AG04450 (cell line): ENCODE data around the gene KDM1B. TPM values are rescaled to one million over a fixed set of nuclear protein-coding genes. Genes with fewer than 3 reads are reported as not detected.
A peak's percentile ranks its signal among the peaks of the same experiment; 100 is the strongest.
"Not testable (repeated sequence)": the region's sequence is repeated elsewhere in the genome, so short reads cannot be mapped to it uniquely, and the experiment has no call there.

ENCODE experiments used
- CTCF ChIA-PET: fragments of 300-600, 350-600 bp; formaldehyde crosslinking; extraction: SDS; loops from one replicate; lab custom pipeline; 2022; ENCODE audit warnings: antibody characterized with exemption, inconsistent platforms; lab: Charles Lee
- POLR2A ChIA-PET: fragments of 350-600 bp; formaldehyde crosslinking; extraction: SDS; loops from one replicate; lab custom pipeline; 2021; ENCODE audit warnings: antibody characterized with exemption, inconsistent platforms; lab: Yijun Ruan, JAX
- DNase-seq: peaks from one replicate; pipeline ENCODE4 v3.0.0-alpha.2; 2011; ENCODE audit warnings: low read depth, low spot score
- H3K27ac ChIP-seq: one replicate; pipeline ENCODE4 v1.5.1; 2012; ENCODE audit warnings: low read depth, low read length, control low read depth
- H3K27me3 ChIP-seq: one replicate; pipeline ENCODE4 v1.6.0; 2012; ENCODE audit warnings: low read length; ENCODE audit not compliant: control insufficient read depth, insufficient read depth
- H3K4me3 ChIP-seq: 2 replicates; pipeline ENCODE4 v1.5.1; 2011; ENCODE audit warnings: mild to moderate bottlenecking, low read depth, low read length, control low read depth
- H3K9me3 ChIP-seq: 2 replicates; pipeline ENCODE4 v1.5.1; 2012; ENCODE audit warnings: low read length; ENCODE audit not compliant: control insufficient read depth, insufficient read depth
- polyA plus RNA-seq: library from polyadenylated mRNA; depleted of rRNA; stranded (reverse); fragments of >200 nt; gene quantifications from 2 replicates; pipeline ENCODE4 v1.2.3, GENCODE V29; 2011
- TF ChIP-seq, protein P1 (sequence below): IDR thresholded peaks from 2 replicates; pipeline ENCODE4 v1.5.1; 2011; ENCODE audit warnings: low read depth, low read length, control low read depth, inconsistent platforms

The KDM1B gene
- polyA plus RNA-seq, 1 experiment, result 20.1 TPM

DNA sequence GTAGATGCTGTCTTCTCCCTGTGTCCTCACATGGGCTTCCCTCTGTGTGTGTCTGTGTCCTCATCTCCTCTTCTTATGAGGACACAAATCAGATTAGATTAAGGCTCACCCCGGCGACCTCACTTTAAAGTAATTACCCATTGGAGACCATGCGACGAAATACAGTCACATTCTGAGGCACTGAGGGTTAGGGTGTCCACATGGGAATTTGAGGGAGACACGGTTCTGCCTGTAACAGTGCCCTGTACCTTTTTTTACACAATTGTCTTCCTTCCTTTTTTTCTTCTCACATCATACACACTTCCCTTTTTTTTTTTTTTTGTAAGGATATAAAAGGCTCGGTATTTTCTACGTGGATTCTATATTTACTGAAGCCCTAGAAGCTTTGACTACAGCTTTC, 60.2 kb downstream of the KDM1B start:
- no peak for DNase-seq
- TF ChIP-seq, protein P1, sequence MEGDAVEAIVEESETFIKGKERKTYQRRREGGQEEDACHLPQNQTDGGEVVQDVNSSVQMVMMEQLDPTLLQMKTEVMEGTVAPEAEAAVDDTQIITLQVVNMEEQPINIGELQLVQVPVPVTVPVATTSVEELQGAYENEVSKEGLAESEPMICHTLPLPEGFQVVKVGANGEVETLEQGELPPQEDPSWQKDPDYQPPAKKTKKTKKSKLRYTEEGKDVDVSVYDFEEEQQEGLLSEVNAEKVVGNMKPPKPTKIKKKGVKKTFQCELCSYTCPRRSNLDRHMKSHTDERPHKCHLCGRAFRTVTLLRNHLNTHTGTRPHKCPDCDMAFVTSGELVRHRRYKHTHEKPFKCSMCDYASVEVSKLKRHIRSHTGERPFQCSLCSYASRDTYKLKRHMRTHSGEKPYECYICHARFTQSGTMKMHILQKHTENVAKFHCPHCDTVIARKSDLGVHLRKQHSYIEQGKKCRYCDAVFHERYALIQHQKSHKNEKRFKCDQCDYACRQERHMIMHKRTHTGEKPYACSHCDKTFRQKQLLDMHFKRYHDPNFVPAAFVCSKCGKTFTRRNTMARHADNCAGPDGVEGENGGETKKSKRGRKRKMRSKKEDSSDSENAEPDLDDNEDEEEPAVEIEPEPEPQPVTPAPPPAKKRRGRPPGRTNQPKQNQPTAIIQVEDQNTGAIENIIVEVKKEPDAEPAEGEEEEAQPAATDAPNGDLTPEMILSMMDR, result no peak
- no peak overlapping the region for H3K27ac ChIP-seq
- ChIA-PET POLR2A (no interaction called here), CTCF (interaction anchor here (0.7 kb wide), 1 partner anchor 108 kb away, joined by 3 read pairs; no protein-coding TSS in a partner anchor)
- H3K4me3 ChIP-seq, result no peak overlapping the region
- no peaks in the 10 kb centered on the region for H3K27me3 ChIP-seq
- H3K9me3 ChIP-seq, result no peaks in the 10 kb centered on the region

DNA sequence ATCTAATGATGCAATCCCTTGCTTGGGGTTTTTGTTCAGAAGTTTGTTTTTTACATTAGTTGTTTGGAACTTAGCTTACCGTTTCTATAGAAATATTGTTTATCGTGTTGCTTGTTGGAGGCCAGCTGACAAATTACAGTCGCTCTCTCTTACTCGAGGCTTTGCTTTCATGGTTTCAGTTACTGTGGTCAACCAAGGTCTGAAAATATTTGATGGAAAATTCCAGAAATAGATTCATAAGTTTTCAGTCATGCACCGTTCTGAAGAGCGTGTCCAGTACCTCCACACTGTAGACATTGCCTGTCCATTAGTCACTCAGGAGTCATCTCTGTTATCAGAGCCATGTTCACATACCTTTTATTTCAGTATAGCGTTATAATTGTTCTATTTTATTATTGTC, 61.2 kb downstream of the KDM1B start:
- TF ChIP-seq, protein P1, result no peak
- Histone ChIP-seq H3K27me3 (no peaks in the 10 kb centered on the region), H3K4me3 (no peak overlapping the region), H3K9me3 (no peaks in the 10 kb centered on the region), H3K27ac (peak overlapping the region; percentile 43)
- CTCF ChIA-PET, result no interaction called here
- POLR2A ChIA-PET, result no interaction called here
- DNase-seq, result peak; percentile 26

DNA sequence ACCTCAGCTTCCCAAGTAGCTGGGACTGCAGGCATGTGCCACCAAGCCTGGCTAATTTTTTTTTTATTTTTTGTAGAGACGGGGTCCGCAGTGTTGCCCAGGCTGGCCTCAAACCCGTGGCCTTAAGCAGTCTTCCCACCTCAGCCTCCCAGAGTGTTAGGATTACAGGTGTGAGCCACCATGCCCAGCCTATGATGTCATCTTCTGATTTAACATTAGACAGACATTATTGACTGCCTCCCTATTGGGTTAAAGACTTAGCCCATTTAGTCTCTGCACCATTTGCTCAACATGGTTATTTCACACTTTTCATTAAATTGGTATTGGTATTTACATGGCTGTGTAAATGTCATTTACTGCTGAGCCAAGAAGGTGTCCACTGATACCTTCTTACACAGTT, 63.0 kb downstream of the KDM1B start:
- H3K27me3 ChIP-seq, result no peaks in the 10 kb centered on the region
- H3K27ac ChIP-seq, result no peak overlapping the region
- TF ChIP-seq, protein P1, result no peak
- DNase-seq, result no peak
- ChIA-PET POLR2A (no interaction called here), CTCF (no interaction called here)
- no peaks in the 10 kb centered on the region for H3K9me3 ChIP-seq
- H3K4me3 ChIP-seq, result no peak overlapping the region

DNA sequence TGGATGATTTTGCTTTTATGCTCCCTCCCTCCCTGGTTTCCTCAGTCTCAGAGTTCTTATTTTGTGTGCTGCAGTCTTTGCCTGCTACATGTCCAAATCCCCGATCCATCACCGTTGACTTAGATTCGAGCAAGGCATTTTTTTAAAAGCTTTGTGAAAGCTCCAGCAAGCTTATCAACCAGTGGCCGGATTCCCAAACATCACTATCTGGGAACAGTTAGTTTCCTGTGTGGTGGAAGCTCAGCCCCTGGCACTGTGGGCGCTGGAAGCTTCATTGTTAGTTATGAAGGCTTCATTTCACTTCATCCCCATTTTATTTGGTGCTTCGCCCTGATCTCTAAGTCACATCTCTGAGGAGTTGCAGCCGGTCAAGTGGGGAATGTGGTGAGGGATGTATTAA, 64.4 kb downstream of the KDM1B start:
- no peak overlapping the region for H3K27ac ChIP-seq
- POLR2A ChIA-PET, result no interaction called here
- TF ChIP-seq, protein P1, result no peak
- no peaks in the 10 kb centered on the region for H3K9me3 ChIP-seq
- DNase-seq, result no peak
- CTCF ChIA-PET, result no interaction called here
- H3K27me3 ChIP-seq, result no peaks in the 10 kb centered on the region
- no peak overlapping the region for H3K4me3 ChIP-seq

DNA sequence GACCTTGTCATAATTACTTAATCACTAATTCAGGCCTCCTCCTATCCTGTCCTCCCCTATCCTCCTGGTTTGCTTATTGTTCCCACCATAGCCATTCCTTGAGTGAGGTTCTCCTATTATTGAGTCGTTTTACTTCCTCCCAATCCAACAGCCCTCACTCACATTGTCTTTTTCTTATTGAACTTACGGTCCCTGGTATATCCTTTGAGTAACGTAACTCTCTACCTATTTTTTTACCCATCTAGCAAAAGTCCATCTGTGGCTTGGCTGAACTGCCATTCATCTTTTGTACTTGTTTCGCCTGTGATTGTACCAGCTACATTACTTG, 66.0 kb downstream of the KDM1B start:
- Histone ChIP-seq H3K27me3 (no peaks in the 10 kb centered on the region), H3K4me3 (no peak overlapping the region), H3K27ac (no peak overlapping the region), H3K9me3 (no peaks in the 10 kb centered on the region)
- CTCF ChIA-PET, result no interaction called here
- TF ChIP-seq, protein P1, result no peak
- POLR2A ChIA-PET, result no interaction called here
- DNase-seq, result no peak

DNA sequence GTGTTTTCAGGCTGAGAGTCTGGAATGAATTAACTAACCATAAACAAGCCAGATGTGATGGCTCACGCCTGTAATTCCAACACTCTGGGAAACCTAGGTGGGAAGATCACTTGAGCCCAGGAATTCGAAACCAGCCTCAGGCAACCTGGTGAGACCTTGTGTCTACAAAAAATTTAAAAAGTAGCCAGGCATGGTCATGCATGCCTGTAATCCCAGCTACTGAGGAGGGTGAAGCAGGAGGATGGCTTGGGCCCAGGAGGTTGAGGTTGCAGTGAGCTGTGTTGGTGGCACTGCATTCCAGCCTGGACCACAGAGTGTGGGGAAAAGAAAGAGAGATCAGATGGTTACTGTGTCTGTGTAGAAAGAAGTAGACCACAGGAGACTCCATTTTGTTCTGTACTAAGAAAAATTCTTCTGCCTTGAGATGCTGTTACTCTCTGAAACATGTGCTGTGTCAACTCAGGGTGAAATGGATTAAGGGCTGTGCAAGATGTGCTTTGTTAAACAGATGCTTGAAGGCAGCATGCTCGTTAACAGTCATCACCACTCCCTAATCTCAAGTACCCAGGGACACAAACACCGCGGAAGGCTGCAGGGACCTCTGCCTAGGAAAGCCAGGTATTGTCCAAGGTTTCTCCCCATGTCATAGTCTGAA, 71.4 kb downstream of the KDM1B start:
- peak overlapping the region; percentile 32 for H3K27ac ChIP-seq
- H3K9me3 ChIP-seq, POLR2A ChIA-PET, H3K4me3 ChIP-seq, CTCF ChIA-PET, H3K27me3 ChIP-seq: not testable (repeated sequence)
- DNase-seq, result peak; percentile 27

DNA sequence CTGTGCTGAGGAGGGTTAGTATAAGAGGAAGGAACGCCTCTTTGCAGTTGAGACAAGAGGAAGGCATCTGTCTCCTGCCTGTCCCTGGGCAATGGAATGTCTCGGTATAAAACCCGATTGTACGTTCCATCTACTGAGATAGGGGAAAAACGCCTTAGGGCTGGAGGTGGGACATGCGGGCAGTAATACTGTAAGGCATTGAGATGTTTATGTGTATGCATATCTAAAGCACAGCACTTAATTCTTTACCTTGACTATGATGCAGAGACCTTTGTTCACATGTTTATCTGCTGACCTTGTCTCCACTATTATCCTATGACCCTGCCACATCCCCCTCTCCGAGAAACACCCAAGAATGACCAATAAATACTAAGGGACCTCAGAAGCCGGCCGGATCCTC, 71.9 kb downstream of the KDM1B start:
- DNase-seq, H3K27me3 ChIP-seq, CTCF ChIA-PET, H3K9me3 ChIP-seq, POLR2A ChIA-PET, H3K4me3 ChIP-seq: not testable (repeated sequence)
- peak overlapping the region; percentile 32 for H3K27ac ChIP-seq

DNA sequence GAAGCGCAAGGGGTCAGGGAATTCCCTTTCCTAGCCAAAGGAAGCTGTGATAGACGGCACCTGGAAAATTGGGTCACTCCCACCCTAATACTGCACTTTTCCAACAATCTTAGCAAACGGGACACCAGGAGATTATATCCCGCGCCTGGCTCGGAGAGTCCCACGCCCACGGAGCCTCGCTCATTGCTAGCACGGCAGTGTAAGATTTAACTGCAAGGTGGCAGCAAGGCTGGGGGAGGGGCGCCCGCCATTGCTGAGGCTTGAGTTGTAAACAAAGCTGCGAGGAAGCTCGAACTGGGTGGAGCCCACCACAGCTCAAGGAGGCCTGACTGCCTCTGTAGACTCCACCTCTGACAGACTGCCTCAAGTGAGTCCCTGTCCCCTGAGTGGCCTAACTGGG, 73.4 kb downstream of the KDM1B start:
- POLR2A ChIA-PET, result not testable (repeated sequence)

More for the DNA sequence above, 73.4 kb downstream of the KDM1B start:
- H3K27me3 ChIP-seq, H3K27ac ChIP-seq, H3K4me3 ChIP-seq, DNase-seq, H3K9me3 ChIP-seq: not testable (repeated sequence)
- CTCF ChIA-PET, result interaction anchor here (0.6 kb wide), 2 partner anchors 36 to 94 kb away, joined by 3 read pairs; partner anchors contain the start of gene DEK
